Activated naive CD4-positive, alpha-beta T cell treated with anti-CD3 and anti-CD28 coated beads, Interleukin-2, amount 50 U/mL, for 16 hours (primary cell): ENCODE measurements around the gene VCPKMT.
"Not testable (repeated sequence)": the region's sequence is repeated elsewhere in the genome, so short reads cannot be mapped to it uniquely, and the experiment has no call there.

Experiments
- DNase-seq: peaks from one replicate; pipeline ENCODE4 v3.0.0-alpha.2; 2020

The VCPKMT gene

DNA sequence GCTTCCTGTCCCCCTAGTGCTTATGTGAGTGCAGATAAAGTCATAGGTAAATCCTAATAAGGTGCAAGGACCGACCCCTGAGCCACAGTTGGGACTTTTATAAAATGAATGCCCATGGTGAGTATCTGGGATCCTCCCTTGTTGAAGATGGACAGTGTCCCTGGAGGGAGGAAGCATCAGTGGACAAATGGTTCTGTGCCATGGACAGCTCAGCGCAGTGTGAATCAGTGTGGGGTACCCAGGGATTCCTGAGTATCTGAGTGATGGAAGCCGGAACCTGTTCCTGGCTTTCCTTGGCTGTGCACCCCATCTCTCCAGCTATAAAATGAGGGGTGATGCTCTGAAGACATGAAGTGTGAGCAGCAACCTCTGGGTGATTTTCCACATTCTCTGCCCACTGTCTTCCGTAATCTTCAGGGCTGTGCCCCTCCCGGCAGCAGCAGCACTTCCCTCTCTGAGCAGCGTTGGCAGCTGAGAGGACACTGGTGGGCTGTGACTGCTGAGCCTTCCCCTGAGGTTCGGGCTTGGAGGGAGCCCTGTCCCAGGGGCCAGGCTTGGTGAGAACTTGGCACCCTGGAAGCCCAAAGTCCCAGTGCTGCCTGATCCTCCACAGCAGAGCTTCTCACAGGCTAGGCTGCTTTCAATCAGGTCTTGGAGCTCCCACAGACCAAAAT is 25.0 kb downstream of the VCPKMT start:
- no peak for DNase-seq

DNA sequence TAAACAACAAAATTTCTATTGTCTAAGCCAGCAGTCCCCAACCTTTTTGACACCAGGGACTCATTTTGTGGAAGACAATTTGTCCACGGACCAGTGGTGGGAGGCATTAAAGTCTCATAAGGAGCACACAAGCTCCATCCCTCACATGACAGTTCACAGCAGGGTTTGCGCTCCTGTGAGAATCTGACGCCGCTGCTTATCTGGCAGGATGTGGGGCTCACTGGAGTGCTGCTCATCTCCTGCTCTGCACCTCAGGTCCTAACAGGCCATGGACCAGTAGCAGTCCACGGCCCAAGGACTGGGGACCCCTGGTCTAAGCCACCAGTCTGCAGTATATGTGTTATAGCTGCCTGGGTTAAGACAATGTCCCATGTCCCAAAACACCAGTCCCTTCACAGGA is 27.2 kb downstream of the VCPKMT start:
- no peak for DNase-seq

DNA sequence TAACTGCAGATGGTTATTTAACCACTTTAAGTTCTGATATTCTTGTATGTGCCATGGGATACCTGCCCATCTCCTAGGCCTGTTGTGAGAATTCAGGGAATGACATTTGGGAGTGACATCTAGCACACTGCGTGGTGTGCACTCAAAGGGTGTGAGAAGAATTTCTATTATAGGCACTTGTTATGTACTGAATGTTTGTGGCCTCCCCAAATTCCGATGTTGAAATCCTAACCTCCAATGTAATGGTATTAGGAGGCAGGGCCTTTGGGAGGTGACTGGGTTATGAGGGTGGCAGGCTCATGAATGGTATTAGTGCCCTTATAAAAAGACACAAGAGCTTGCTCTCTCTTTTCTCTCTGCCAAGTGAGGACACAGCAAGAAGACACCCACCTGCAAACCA is 27.6 kb downstream of the VCPKMT start:
- DNase-seq = no peak

DNA sequence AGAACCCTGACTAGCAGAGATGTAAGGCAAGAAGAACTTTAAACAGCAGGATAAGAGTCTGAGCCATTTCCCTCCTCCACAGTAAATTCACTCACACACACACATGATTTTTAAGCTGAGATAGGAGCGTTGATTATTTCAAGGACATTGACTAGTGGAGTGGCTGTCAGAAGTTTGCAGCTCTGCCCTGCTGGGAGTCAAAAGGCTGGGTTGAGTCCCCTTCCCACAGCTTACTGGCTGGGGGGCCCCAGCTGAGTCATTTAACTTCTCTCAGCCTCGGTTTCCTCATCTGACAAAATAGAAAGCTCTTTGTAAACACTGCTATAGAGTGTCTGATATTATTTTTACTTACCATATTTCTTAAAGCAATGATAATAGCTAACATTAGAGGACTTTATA is 28.3 kb downstream of the VCPKMT start:
- DNase-seq = no peak

DNA sequence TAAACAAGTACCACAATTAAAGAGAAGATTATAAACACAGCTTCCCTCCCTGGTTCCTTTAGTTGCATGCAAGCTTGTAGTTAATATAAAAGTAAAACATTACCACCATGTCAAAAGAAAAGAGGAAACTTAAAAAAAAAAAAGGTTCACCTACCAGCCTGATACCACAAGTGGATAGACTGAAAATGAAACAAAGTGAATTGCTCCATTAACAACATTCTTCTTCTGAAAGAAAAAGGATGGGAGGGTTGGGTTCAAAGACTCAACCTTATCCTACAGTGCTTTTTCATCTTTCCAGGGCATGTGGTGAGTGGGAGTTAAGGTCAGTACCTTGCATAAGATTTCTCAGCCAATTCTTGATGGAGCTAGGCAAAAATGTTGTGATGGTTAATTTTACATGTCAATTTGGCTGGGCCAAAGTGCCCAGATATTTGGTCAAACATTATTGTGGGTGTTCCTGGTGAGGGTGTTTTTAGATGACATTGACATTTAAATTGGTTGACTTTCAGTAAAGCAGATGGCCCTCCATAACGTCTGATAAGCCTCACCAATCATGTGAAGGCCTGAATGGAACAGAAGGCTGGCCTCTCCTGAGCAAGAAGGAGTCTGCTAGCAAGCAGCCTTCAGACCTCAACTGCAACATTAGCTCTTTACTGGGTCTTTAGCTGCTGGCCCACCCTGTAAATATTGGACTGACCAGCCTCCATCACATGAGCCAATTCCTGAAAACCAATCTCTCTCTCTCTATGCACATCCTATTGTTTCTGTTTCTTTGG is 28.8 kb downstream of the VCPKMT start:
- DNase-seq = no peak

DNA sequence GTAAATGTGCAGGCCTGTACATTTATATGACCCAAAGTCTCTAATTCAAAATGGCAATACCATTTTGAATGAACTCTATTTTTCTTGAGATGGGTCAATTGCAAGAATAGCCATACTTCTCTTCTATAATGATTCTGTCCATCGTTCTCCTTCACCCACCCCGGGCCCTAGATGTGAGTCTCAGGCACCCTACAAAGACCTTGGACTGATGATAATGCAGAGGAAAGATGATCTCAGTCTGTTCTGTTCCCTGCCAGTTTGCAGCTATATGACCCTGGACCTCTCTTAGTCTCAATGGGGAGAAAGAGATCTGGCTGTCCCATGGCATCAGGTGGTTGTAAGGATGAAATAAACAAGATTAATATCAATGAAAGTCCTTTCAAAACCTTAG is 30.1 kb downstream of the VCPKMT start:
- no peak for DNase-seq

DNA sequence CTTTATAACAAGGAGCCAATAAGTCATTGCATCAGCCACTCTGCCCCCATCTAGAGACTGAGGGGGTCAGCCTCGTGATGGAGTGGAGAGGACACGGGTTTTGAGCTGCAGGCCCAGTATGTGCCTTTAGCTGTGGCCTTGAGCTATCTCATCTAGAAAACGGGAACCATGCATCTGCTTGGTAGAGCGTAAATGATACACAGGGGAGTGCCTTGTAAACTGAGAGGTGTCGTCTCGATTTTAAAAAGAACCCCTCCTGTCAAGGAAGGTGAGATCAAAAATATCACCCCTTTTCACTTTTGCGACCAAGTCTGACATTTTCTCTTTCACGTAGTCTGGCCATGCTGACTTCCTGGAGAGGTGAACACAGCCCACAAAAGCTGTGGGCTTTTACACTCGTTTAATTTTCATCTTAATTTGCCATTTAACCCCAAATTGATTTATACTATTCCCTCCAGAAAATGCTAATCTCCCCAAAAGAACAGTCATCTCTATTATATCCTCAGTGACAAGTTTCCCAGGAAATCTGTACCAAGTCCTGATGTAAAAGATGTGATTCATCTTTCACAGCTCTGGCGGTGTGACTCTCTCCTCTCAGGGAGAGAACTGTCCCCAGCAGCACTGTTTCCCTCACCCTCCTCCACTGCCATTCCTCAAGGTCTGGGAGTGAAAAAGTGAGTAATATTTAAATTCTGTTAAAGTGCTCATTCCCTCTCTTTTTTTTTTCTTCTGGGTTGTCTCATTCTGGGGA is 30.6 kb downstream of the VCPKMT start:
- DNase-seq = peak; percentile 48

DNA sequence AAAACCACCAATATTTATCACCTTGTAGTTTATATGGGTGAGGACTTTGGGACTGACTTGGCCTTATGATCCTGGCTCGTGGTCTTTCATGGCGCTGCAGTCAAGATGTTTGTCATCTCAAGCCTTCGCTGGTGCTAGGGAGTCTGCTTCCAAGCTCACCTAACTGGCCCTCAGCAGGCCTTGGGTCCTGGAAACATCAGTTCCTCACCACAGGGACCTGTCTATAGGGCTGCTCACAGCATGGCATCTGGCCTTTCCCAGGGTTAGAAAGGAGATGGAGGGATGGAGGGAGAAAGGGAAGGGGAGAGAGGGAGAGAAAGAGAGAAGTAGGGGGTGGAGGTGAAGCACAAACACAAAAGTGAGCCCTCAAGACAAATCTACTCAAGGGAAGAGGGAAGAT is 31.7 kb downstream of the VCPKMT start:
- no peak for DNase-seq

DNA sequence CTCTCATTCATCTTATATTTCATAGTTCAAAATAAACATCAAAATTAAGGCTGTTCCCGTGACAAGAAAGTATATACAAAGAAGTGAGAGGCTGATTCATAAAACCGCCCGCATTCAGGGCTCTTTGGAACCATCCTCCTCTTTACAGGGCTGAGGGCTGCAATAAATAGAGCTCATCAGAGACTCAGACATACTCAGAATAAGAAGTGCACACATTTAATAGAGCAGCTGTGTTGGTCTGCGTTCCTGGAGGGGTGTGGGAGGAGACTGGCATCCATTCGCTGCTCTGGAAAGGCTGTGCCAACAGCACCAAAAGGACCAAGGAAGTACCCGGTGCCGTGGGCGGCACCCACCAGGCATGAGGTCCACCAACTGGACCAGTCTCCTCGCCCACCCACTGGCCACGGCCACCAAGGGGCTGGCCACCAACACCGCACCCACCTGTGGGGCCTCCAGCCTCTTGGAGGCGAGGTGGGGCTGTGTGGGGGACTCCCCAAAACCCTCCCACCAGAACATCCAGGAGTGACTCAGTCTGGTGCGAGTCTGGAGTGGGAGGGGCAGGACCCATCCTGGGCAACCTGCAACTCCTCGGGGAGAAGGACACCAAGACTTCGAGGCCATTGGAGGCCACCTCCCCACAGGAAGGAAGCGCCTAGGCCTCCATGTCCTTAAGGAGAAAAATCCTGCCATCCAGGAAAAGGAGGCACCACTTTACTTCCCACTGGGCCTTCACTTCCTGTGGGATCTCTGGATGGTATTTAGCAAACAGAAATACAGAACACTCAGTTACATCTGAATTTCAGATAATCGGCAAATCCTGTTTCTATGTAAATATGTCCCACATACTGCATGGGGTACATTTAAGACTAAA is 32.7 kb downstream of the VCPKMT start:
- DNase-seq = peak; percentile 65

DNA sequence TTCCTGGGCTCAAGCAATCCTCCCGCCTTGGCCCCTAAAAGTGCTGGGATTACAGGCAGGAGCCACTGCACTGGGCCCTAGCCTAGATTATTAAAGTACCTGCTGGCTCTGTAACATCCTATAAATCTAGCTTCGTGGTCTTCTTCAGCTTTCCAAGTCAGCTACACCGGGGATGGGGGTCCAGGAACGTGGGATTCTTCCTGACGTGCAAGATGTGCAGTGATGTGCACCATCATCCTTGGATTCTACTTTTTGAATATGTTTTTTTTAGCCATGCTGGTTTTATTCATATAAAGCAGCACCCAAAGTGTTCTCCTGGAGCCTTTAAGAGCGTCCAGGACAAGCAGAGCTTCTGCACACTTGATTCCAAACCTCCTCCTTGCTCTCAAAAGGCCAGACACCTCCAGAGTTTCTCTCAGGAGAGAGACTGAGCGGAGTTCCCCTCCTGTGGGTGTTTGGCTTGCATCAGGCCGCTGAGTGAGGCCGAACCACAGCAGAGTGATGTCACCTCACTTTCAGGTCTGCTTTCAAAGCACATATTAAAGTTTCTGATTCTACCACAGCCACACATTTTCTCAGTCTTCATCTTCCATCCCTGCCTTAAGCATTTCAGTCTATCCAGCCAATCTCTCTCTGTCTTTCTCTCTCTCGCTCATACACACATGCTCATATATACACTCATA is 33.4 kb downstream of the VCPKMT start:
- DNase-seq = peak; percentile 87

DNA sequence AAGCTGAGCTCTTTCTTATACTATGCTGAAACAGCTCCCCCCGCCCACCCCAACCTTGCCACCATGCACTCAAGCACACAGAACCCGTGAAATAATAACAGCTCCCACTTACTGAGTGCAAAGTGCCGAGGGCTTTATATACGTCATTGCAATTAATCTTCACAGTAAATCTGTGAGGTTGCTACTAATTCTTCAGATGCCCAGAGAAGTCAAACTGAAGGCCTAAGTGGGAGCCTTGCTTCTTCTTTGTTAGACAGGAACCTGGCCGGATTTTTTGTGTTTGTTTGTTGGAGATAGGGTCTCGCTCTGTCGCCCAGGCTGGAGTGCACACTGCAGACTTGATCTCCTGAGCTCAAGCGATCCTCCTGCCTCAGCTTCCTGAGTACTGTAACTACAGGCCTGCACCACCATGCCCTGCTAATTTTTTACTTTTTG is 34.0 kb downstream of the VCPKMT start:
- peak; percentile 65 for DNase-seq

DNA sequence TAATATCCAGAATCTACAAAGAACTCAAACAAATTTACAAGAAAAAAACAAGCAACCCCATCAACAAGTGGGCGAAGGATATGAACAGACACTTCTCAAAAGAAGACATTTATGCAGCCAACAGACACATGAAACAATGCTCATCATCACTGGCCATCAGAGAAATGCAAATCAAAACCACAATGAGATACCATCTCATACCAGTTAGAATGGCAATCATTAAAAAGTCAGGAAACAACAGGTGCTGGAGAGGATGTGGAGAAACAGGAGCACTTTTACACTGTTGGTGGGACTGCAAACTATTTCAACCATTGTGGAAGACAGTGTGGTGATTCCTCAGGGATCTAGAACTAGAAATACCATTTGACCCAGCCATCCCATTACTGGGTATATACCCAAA is 37.3 kb downstream of the VCPKMT start:
- not testable (repeated sequence) for DNase-seq

DNA sequence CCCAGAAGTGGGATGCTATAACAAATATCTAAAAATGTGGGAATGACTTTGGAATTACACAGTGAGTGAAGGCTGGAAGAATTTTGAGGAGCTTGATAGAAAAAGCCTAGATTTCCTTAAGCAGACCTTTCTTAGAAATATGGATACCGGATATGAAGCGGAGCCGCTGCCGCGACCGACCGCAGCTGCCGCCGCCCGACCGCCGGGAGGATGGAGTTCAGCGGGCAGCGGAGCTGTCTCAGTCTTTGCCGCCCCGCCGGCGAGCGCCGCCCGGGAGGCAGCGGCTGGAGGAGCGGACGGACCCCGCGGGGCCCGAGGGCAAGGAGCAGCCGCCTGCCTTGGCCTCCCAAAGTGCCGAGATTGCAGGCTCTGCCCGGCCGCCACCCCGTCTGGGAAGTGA is 42.7 kb downstream of the VCPKMT start:
- DNase-seq = not testable (repeated sequence)

DNA sequence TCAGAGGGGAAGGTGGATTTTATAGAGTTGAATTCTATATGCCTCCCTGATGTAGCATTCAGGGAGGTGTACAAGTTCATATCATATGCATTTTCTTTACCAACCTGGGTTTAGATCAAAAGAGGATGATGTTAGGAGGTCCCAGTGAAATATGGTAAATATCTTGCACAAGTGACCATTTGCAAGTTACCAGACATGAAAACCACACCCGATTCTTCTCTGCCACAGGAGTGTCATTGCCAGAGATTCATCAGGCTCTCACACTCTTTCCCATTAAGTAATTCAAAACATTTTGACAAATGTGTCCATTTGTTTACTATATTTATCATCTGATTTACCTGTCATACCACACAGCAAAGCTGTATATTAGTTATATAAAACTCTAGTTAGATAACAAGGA is 44.0 kb downstream of the VCPKMT start:
- no peak for DNase-seq

DNA sequence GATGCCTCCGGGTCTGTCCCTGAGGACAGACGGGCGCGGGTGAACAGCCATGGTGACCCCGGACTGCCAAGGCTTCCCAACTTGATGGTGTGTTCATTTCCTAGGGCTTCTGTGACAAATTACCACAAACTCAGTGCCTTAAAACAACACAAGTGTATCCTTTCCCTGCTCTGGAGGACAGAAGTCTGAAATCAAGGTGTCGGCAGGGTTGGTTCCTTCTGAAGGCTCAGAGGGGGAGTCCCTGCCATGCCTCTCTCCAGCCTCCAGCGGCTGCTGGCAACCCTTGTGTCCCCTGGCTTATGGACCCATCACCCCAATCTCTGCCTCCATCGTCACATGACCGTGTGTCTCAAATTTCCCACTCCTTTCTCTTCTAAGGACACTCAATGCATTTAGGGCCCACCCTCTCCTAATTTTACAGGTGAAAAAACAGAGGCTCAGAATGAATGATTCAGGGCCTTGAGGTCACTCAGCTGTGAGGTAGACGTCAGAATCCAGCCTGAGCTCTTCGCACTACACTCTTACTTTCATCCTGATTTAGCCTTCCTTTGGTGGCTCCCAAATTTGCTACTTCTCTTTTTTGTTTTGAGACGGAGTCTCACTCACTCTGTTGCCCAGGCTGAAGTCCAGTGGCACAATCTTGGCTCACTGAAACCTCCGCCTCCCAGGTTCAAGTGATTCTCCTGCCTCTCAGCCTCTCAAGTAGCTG is 45.4 kb downstream of the VCPKMT start:
- no peak for DNase-seq

DNA sequence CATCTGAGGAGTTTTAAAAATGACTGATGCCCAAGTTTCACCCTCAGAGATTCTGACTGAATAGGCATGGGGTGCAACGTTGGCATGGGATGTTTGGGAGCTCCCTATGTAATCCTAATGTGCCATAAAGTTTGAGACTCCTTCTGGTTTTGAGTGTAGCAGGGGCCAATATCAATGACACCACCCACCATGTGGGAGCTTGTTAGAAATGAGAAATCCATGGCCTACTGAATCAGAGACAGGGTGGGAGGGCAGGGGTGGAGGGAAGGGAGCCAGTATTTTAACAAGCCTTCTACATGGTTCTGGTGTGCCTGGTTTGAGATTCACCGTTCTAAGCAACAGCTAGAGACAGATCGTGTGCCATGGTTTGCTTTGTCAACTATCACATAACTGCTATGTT is 46.1 kb downstream of the VCPKMT start:
- no peak for DNase-seq

DNA sequence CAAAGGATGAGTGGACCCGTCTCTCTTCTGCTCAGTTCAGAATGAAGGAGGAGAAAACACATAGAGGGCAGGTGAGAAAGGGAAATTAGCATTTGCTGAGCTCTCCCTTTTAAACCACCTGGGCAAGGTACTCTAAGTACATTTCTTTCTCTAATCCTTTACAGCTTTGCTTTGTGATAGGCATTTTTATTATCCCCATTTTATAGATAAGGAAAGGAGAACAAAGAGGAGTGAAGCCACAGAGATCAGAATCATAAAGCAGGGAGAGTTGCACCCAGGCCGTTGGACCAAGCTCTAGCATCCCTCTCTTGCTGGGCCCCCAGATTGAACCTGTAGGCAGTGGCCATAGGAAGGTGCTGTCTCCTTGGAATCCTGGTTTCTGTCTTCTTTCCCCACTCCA is 47.0 kb downstream of the VCPKMT start:
- no peak for DNase-seq

DNA sequence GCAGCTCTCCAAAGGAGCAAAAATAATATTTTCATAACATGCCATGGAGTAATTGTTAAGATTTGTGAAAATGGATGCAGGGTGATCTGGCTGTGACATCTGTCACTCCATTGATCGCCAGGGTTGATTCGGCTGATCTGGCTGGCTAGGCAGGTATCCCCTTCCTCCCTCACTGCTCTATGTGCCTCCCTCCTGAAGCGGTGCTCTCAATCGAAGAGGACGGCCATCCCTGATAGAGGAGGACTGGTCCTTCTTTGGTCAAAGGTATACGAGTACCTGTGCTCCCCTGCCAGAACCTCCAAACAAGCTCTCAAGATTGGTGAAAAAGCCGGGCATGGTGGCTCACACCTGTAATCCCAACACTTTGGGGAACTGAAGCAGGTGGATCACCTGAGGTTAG is 47.9 kb downstream of the VCPKMT start:
- DNase-seq = no peak

DNA sequence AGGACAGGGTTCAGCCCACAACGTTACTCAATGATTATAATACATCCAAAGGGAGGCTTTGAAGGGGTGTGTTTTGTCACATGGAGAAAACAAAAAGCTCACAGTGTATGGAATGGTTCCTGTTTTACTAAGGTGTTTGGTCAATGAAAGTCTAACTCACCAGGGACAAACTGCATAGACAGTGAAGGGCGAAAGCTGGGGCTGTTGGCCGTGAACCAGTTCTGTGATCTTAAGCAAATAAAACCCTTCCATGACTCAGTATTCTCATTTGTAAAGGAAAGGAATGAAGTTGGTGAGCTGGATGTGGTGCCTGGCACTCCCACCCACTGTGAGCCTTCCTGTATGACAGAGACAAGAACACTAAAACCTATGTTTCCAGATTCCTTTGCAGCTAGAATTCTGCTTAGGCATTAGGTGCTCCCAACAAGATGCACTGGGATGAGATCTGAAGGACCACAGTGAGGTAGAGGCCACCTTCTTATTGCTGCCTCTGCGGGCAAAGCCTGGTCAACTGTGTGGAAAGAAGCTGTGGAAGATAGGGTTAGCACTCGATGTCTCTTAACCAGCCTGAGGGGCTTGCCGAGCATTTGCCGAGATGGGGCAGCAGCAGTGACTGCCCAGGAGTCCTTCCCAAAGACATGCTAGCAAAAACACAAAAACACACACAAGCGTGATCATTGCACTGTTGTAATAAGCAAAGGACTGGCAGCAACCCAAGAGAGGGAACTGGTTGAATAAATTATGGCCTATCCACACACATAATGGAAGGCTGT is 48.5 kb downstream of the VCPKMT start:
- DNase-seq = no peak

DNA sequence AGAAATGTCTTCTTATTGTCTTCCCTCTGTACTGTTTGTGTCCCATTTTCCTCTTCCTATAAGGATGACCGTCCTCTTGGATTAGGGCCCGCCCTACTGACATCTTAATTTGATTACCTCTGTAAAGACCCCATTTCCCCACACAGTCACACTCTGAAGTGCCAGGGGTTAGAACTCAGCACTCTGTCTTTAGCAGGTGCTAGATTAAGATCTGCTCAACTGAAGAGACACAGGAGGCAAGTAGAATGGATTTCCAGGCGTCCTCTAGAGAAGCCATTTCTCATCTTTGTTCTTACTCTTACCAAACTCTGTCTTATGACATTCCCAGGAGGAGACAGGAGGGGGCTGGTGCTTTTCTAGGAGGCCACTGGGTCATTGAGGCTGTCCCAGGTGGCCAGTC is 50.8 kb downstream of the VCPKMT start:
- DNase-seq = no peak

DNA sequence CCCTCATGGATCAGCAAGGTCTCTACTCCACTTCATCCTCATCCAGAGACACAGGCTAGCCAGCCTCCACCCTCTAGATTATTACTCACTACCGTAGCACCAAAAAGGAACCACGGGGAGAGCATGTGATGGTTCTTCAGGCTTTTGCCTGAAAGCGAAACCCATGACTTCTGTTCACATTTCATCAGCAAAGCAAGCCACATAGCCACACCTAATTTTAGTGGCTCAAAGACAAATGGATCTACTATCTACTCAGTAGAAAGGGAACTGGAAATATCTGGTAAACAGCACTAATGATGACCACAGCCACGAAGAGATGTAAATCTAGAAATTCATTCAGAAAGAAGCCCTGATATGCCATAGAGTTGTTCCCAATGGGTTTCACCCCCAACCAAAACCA is 51.4 kb downstream of the VCPKMT start:
- peak; percentile 62 for DNase-seq
